ENCODE results near the gene GPR152. TPM values are rescaled to one million over a fixed set of nuclear protein-coding genes. Genes with fewer than 3 reads are reported as not detected.

GPR152 gene
- total and polyA plus RNA-seq, 2 of the 8 experiments (the other 6 are each of a cell fraction or from before 2014, with no cell fraction given): not detected

GRCh38 chr11:67401495-67402191 is 50.9 kb downstream of the GPR152 start, which contains the start of gene PPP1CA (continued):
- TF ChIP-seq FOSL1 (IDR thresholded peaks at IDR 0.05; ENCODE audit: insufficient read depth, low read depth, low read length) (no peak), POLR2AphosphoS5 (IDR thresholded peaks at IDR 0.05; ENCODE audit: low read depth, low read length) (peak; percentile 76), TCF12 (IDR thresholded peaks at IDR 0.05; ENCODE audit: low read depth, low read length) (no peak), PHF8 (conservative IDR thresholded peaks at IDR 0.05; ENCODE audit: low read depth, low read length) (peak; percentile 86), YY1 (IDR thresholded peaks at IDR 0.05; ENCODE audit: low read depth, low read length) (peak; percentile 80; the same call in 1 of the 2 replicates), ATF3 (IDR thresholded peaks at IDR 0.05; ENCODE audit: insufficient read depth, low read depth, low read length) (no peak), TBP (IDR thresholded peaks at IDR 0.05; ENCODE audit: low read depth, low read length) (no peak), RFX5 (IDR thresholded peaks at IDR 0.05; ENCODE audit: borderline replicate concordance, low read depth, low read length) (no peak), RAD21 (IDR thresholded peaks at IDR 0.05 in 1 of 2, conservative IDR thresholded peaks at IDR 0.05 in 1 of 2; ENCODE audit: low read depth in 2 of 2, low read length in 2 of 2) (0 out of 4 replicates have a peak, but pooled peaks of 1 of the 2 experiments have one; percentile 0), RNF2 (IDR thresholded peaks at IDR 0.05; ENCODE audit: borderline replicate concordance, low read depth, low read length, missing control alignments, poor library complexity, severe bottlenecking) (no peak), JUND (IDR thresholded peaks at IDR 0.05; ENCODE audit: low read length) (no peak), POU5F1 (IDR thresholded peaks at IDR 0.05; ENCODE audit: low read depth, low read length) (no peak), BACH1 (IDR thresholded peaks at IDR 0.05; ENCODE audit: low read length) (no peak), SP4 (IDR thresholded peaks at IDR 0.05; ENCODE audit: low read length) (no peak), SAP30 (IDR thresholded peaks at IDR 0.05; ENCODE audit: insufficient read depth, insufficient replicate concordance, low read length) (no peak), CEBPB (IDR thresholded peaks at IDR 0.05; ENCODE audit: low read depth, low read length) (no peak), SRF (IDR thresholded peaks at IDR 0.05; ENCODE audit: low read depth, low read length) (no peak), CHD2 (IDR thresholded peaks at IDR 0.05; ENCODE audit: low read length) (no peak), ATF2 (IDR thresholded peaks at IDR 0.05; ENCODE audit: low read length) (no peak), KDM4A (IDR thresholded peaks at IDR 0.05; ENCODE audit: low read depth, low read length, severe bottlenecking) (peak; percentile 68), MAFK (IDR thresholded peaks at IDR 0.05; ENCODE audit: low read depth, low read length) (no peak), JUN (IDR thresholded peaks at IDR 0.05; ENCODE audit: low read depth, low read length) (no peak), SP2 (IDR thresholded peaks at IDR 0.05; ENCODE audit: low read length) (no peak)

Measured in H1 (cell line).